ENCODE data around the gene SV2B. TPM values are rescaled to one million over a fixed set of nuclear protein-coding genes. Genes with fewer than 3 reads are reported as not detected.

The SV2B gene
- total RNA-seq, 1 experiment from 2014 or later: not detected

GRCh38 chr15:91252756-91253155 is 152.7 kb downstream of the SV2B start:
- intact Hi-C loops (cut with micrococcal nuclease): no loop called here
- H3K4me2 ChIP-seq (ENCODE audit: low read length): no peak overlapping the region
- H3K4me1 ChIP-seq (ENCODE audit: control insufficient read depth in 1 of 2, insufficient read depth in 2 of 2, low read length in 2 of 2): no peaks in the 10 kb centered on the region
- H3K9me2 ChIP-seq (ENCODE audit: insufficient read depth): no peaks in the 10 kb centered on the region
- no peaks in the 10 kb centered on the region for H4K20me1 ChIP-seq (ENCODE audit: insufficient read depth)
- no peak overlapping the region for H3K9ac ChIP-seq (ENCODE audit: low read length)
- no peak overlapping the region for H3K27ac ChIP-seq (ENCODE audit: low read depth, low read length)
- H3K27me3 ChIP-seq (ENCODE audit: insufficient read depth, low read length): peaks cover 18% of the 10 kb centered on the region
- RAD21 ChIA-PET (ENCODE audit: low non-redundant PET in 1 of 2, low total read pairs in 2 of 2, uncharacterized antibody in 2 of 2, unreplicated experiment in 2 of 2): no interaction called here
- BruUV-seq (replicated peaks): no TSS peak
- DNase-seq (ENCODE audit: low read depth, low spot score) (no peak), ATAC-seq (no peak)
- H3K36me3 ChIP-seq (ENCODE audit: control insufficient read depth in 1 of 2, insufficient read depth in 2 of 2, low read length in 2 of 2): no peaks in the 10 kb centered on the region
- H3K4me3 ChIP-seq (replicated peaks in 1 of 2; ENCODE audit: low read depth in 1 of 2, low read length in 2 of 2): no peak overlapping the region
- CTCF ChIA-PET: no interaction called here
- no peaks in the 10 kb centered on the region for H3K79me2 ChIP-seq (ENCODE audit: insufficient read depth, low read length)
- no peak for TF ChIP-seq EGR1 (IDR thresholded peaks at IDR 0.05; ENCODE audit: low read depth)
- TF ChIP-seq TCF7L2 (IDR thresholded peaks at IDR 0.05; ENCODE audit: borderline replicate concordance, extremely low read depth, insufficient read depth, insufficient read length): no peak
- TF ChIP-seq SIN3A (IDR thresholded peaks at IDR 0.05; ENCODE audit: low read depth): no peak
- no peak for TF ChIP-seq EZH2phosphoT487 (IDR thresholded peaks at IDR 0.05; ENCODE audit: borderline replicate concordance)
- TF ChIP-seq ZBTB33 (IDR thresholded peaks at IDR 0.05; ENCODE audit: extremely low read depth, insufficient replicate concordance, low read length): no peak
- no peak for TF ChIP-seq ZFX (IDR thresholded peaks at IDR 0.05)
- no peak for TF ChIP-seq SRF (IDR thresholded peaks at IDR 0.05; ENCODE audit: low read depth)
- no peaks in the 10 kb centered on the region for H3K9me3 ChIP-seq (ENCODE audit: control insufficient read depth in 1 of 2, insufficient read depth in 1 of 2, low read depth in 1 of 2, low read length in 2 of 2)
- POLR2A ChIA-PET: no interaction called here
- no peak overlapping the region for H2AFZ ChIP-seq (ENCODE audit: low read depth, low read length, poor library complexity, severe bottlenecking)

GRCh38 chr15:91253605-91254004 is 153.5 kb downstream of the SV2B start:
- Histone ChIP-seq H4K20me1 (ENCODE audit: insufficient read depth) (no peaks in the 10 kb centered on the region), H3K9ac (ENCODE audit: low read length) (no peak overlapping the region), H3K27ac (ENCODE audit: low read depth, low read length) (no peak overlapping the region), H3K4me3 (replicated peaks in 1 of 2; ENCODE audit: low read depth in 1 of 2, low read length in 2 of 2) (no peak overlapping the region), H2AFZ (ENCODE audit: low read depth, low read length, poor library complexity, severe bottlenecking) (no peak overlapping the region), H3K4me2 (ENCODE audit: low read length) (no peak overlapping the region), H3K36me3 (ENCODE audit: control insufficient read depth in 1 of 2, insufficient read depth in 2 of 2, low read length in 2 of 2) (no peaks in the 10 kb centered on the region), H3K79me2 (ENCODE audit: insufficient read depth, low read length) (no peaks in the 10 kb centered on the region), H3K27me3 (ENCODE audit: insufficient read depth, low read length) (peaks cover 18% of the 10 kb centered on the region), H3K4me1 (ENCODE audit: control insufficient read depth in 1 of 2, insufficient read depth in 2 of 2, low read length in 2 of 2) (0 out of 4 replicates have a peak, but pooled peaks cover 0 to 4% of the 10 kb centered on the region in 2 experiments), H3K9me2 (ENCODE audit: insufficient read depth) (no peaks in the 10 kb centered on the region), H3K9me3 (ENCODE audit: control insufficient read depth in 1 of 2, insufficient read depth in 1 of 2, low read depth in 1 of 2, low read length in 2 of 2) (no peaks in the 10 kb centered on the region)
- DNase-seq (ENCODE audit: low read depth, low spot score): no peak
- ChIA-PET CTCF (no interaction called here), RAD21 (ENCODE audit: low non-redundant PET in 1 of 2, low total read pairs in 2 of 2, uncharacterized antibody in 2 of 2, unreplicated experiment in 2 of 2) (no interaction called here), POLR2A (no interaction called here)
- TF ChIP-seq YY1 (IDR thresholded peaks at IDR 0.05; ENCODE audit: extremely low read depth, insufficient replicate concordance, low read depth, low read length) (no peak), EGR1 (IDR thresholded peaks at IDR 0.05; ENCODE audit: low read depth) (no peak), TCF7L2 (IDR thresholded peaks at IDR 0.05; ENCODE audit: borderline replicate concordance, extremely low read depth, insufficient read depth, insufficient read length) (no peak), POLR2A (IDR thresholded peaks at IDR 0.05; ENCODE audit: borderline replicate concordance, extremely low read depth, insufficient read depth, insufficient read length) (no peak), ZNF274 (IDR thresholded peaks at IDR 0.05; ENCODE audit: low read depth, low read length) (no peak), CBX3 (IDR thresholded peaks at IDR 0.05; ENCODE audit: low read depth) (no peak), ELF1 (IDR thresholded peaks at IDR 0.05; ENCODE audit: borderline replicate concordance, low read depth) (no peak), FOSL1 (IDR thresholded peaks at IDR 0.05; ENCODE audit: low read depth) (no peak), CTCF (IDR thresholded peaks at IDR 0.05 in 2 of 3, conservative IDR thresholded peaks at IDR 0.05 in 1 of 3; ENCODE audit: borderline replicate concordance in 1 of 3, insufficient read depth in 1 of 3, low read depth in 2 of 3, low read length in 2 of 3) (no peak), EZH2phosphoT487 (IDR thresholded peaks at IDR 0.05; ENCODE audit: borderline replicate concordance) (no peak), JUND (IDR thresholded peaks at IDR 0.05) (no peak), SRF (IDR thresholded peaks at IDR 0.05; ENCODE audit: low read depth) (no peak), EZH2 (IDR thresholded peaks at IDR 0.05) (no peak)
- BruUV-seq (replicated peaks): no TSS peak
- intact Hi-C loops (cut with micrococcal nuclease): no loop called here
- ATAC-seq: no peak
